Retinal pigment epithelial cell (primary cell): Measurements from ENCODE around the gene UBE2Q1.
"Not testable (repeated sequence)": the region's sequence is repeated elsewhere in the genome, so short reads cannot be mapped to it uniquely, and the experiment has no call there.

Source experiments
- DNase-seq: peaks from one replicate; pipeline ENCODE4 v3.0.0-alpha.2; 2010; ENCODE audit warnings: low read depth
- H3K4me3 ChIP-seq: 2 replicates; pipeline ENCODE4 v1.5.1; 2011; ENCODE audit warnings: mild to moderate bottlenecking, low read length, control low read depth, moderate library complexity
- CTCF ChIP-seq: conservative IDR thresholded peaks from 2 replicates; pipeline ENCODE4 v1.5.1; 2011; ENCODE audit warnings: low read depth, low read length, control low read depth, inconsistent platforms

The UBE2Q1 gene

GRCh38 chr1:154546264-154547063 lies 12.0 kb downstream of the UBE2Q1 start:
- H3K4me3 ChIP-seq: no peak overlapping the region
- no peak for DNase-seq
- TF ChIP-seq CTCF: peak; percentile 88

- no peak overlapping the region for H3K4me3 ChIP-seq
- DNase-seq: no peak
- no peak for TF ChIP-seq CTCF
These were observed 17.2 kb downstream of the UBE2Q1 start for GRCh38 chr1:154541231-154541630.

GRCh38 chr1:154539486-154540483 lies 18.7 kb downstream of the UBE2Q1 start:
- TF ChIP-seq CTCF: no peak
- no peak for DNase-seq

GRCh38 chr1:154536570-154536969 lies 21.9 kb downstream of the UBE2Q1 start:
- no peak overlapping the region for H3K4me3 ChIP-seq
- DNase-seq: no peak
- TF ChIP-seq CTCF: no peak

More at GRCh38 chr1:154539486-154540483, 18.7 kb downstream of the UBE2Q1 start:
- H3K4me3 ChIP-seq: no peak overlapping the region

- TF ChIP-seq CTCF: peak; percentile 64
- DNase-seq: no peak
- no peak overlapping the region for H3K4me3 ChIP-seq
These were observed 24.3 kb downstream of the UBE2Q1 start for GRCh38 chr1:154533952-154534844.

- H3K4me3 ChIP-seq, DNase-seq: not testable (repeated sequence)
These were observed 26.5 kb downstream of the UBE2Q1 start for GRCh38 chr1:154531950-154532349.

GRCh38 chr1:154529308-154529707 lies 29.2 kb downstream of the UBE2Q1 start:
- TF ChIP-seq CTCF: no peak
- no peak for DNase-seq
- no peak overlapping the region for H3K4me3 ChIP-seq
